ENCODE data around the gene NDUFS8. TPM values are rescaled to one million over a fixed set of nuclear protein-coding genes. Genes with fewer than 3 reads are reported as not detected.

Gene NDUFS8
- total RNA-seq, 6 donors from 2014 or later, result 64.5 to 196 (median 143) TPM

DNA sequence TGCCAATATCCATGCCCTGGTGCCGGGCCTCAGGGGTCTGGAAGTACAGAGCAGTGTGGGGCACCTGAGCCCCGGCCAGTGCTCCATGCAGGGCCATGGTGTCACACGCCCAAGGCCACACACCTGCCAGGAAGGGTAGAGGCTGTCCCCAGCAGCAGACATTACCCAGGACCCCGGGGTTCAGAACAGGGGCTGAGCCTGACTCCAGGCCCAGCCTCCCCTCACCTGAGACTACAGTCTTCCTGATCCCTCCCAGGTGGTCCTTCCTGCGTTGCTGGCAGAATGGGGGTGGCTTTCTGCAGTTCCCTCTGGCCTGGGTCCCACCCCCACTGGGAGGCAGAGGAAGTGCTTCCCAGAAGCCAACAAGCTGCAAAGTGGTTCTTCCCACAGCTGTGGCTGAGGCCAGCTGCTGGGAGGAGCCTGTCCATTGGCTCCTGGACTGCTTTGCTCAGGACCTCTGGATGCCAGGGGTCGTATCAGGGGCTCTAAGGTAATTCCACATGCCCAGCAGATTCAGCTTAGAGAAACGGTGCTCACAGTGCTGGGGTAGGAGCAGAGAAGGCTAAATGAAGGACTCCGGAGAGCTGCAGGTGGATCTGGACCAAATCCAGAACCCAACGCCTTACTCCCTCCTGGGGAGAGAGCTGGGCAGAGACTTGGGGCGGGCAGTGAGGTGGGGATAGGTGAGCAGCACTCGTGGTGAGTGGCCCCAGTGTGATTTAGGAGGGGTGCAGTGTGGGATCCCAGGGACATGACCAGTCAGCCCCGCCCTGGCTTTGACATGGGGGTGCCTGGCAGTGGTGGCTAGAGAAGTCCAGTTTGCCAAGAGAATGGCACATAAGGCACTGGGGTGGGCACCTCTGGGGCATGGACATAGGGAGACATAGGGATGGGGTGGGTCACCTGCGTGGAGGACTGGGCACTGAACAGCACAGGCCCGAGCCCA is 21.0 kb downstream of the NDUFS8 start:
- no peak overlapping the region for H3K4me3 ChIP-seq
- TF ChIP-seq POLR2AphosphoS5 (IDR thresholded peaks at IDR 0.05) (no peak), CTCF (IDR thresholded peaks at IDR 0.05) (no peak), EP300 (IDR thresholded peaks at IDR 0.05) (no peak), POLR2A (IDR thresholded peaks at IDR 0.05) (no peak)
- WGBS, 2 donors, result 72 to 75% methylated on average over 7 to 13 of the region's 14 CpGs
- peaks cover 0 to 9% (median 5%) of the 10 kb centered on the region in 4 donors for H3K4me1 ChIP-seq
- peak in 1 of 2 donors; percentile 49 for DNase-seq
- H3K36me3 ChIP-seq, result peaks cover 8 to 77% (median 61%) of the 10 kb centered on the region in 4 donors
- ATAC-seq (ENCODE audit: low FRiP score in 2 of 2), result no peak
- peak overlapping the region in 2 of 4 donors; percentile 35 to 64 for H3K27ac ChIP-seq
- no peaks in the 10 kb centered on the region for H3K27me3 ChIP-seq
- no peaks in the 10 kb centered on the region for H3K9me3 ChIP-seq

- Histone ChIP-seq H3K4me1 (peaks cover 0 to 9% (median 5%) of the 10 kb centered on the region in 4 donors), H3K27me3 (no peaks in the 10 kb centered on the region), H3K9me3 (no peaks in the 10 kb centered on the region), H3K4me3 (no peak overlapping the region), H3K27ac (no peak overlapping the region), H3K36me3 (peaks cover 8 to 69% (median 59%) of the 10 kb centered on the region in 4 donors)
- 89 to 91% methylated on average over 15 of the region's 15 CpGs for WGBS, 2 donors
- TF ChIP-seq EP300 (IDR thresholded peaks at IDR 0.05) (no peak), POLR2AphosphoS5 (IDR thresholded peaks at IDR 0.05) (no peak), CTCF (IDR thresholded peaks at IDR 0.05) (no peak), POLR2A (IDR thresholded peaks at IDR 0.05) (no peak)
- no peak for ATAC-seq (ENCODE audit: low FRiP score in 2 of 2)
- peak in 1 of 2 donors; percentile 37 for DNase-seq
Measured at GRCh38 chr11:68052137-68052873, 21.8 kb downstream of the NDUFS8 start.

GRCh38 chr11:68053117-68053516 is 22.6 kb downstream of the NDUFS8 start:
- Histone ChIP-seq H3K27me3 (no peaks in the 10 kb centered on the region), H3K9me3 (no peaks in the 10 kb centered on the region), H3K4me3 (no peak overlapping the region), H3K27ac (no peak overlapping the region), H3K4me1 (peaks cover 0 to 6% (median 4%) of the 10 kb centered on the region in 4 donors), H3K36me3 (peaks cover 8 to 61% (median 52%) of the 10 kb centered on the region in 4 donors)
- ATAC-seq (ENCODE audit: low FRiP score in 2 of 2) (peak in 1 of 2 donors; percentile 7), DNase-seq (peak in 1 of 2 donors; percentile 57)
- 78 to 85% methylated on average over 7 to 9 of the region's 9 CpGs for WGBS, 2 donors
- TF ChIP-seq POLR2AphosphoS5 (IDR thresholded peaks at IDR 0.05) (no peak), POLR2A (IDR thresholded peaks at IDR 0.05) (no peak), EP300 (IDR thresholded peaks at IDR 0.05) (no peak), CTCF (IDR thresholded peaks at IDR 0.05) (no peak)

DNA sequence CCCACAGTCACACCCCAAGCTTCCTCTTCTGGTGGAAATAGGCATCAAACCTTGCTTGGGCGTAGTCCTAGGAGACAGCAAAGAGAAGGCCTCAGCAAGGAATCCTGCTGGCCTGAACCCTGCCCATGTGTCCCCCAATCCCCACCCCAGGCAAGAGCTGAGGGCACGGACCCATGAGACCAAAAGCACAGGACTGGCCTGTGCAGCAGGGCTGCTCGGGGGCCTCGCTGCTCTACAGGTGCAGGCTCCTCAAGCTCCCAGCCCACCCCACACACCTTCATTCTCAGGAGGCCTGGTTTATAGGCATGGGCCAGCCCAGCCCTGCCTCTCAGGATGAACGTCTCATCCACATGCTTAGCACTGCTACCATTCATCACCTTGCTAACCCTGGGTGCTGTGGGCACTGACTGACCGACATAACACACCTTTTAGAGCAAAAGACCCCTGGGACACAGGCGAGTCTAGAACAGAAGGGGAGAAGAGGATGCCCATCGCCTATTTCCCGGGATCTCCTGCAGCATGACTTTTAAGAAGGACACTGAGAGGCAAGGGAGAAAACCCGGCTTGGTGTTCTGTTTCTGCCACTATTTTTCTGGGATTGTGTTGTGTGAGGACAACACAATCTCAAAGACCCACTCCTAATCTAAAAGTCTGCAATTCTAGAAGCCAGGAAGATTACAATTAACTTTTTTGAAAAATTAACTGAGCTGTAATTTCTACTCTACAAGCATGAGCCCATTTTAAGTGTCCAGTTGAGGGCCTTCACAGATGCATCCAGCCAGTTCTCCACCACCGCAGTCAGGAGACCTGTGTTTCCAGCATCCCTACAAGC is 23.7 kb downstream of the NDUFS8 start:
- WGBS, 2 donors, result 62 to 92% methylated on average over 2 to 11 of the region's 11 CpGs
- DNase-seq, result no peak

More for the DNA sequence above, 23.7 kb downstream of the NDUFS8 start:
- TF ChIP-seq EP300 (IDR thresholded peaks at IDR 0.05) (no peak), POLR2A (IDR thresholded peaks at IDR 0.05) (peak in 1 of 4 donors; percentile 5)
- H3K36me3 ChIP-seq, result peaks cover 8 to 53% (median 41%) of the 10 kb centered on the region in 4 donors
- peaks cover 0 to 6% (median 4%) of the 10 kb centered on the region in 4 donors for H3K4me1 ChIP-seq
- H3K4me3 ChIP-seq, result no peak overlapping the region
- H3K27me3 ChIP-seq, result no peaks in the 10 kb centered on the region
- no peak for ATAC-seq (ENCODE audit: low FRiP score in 2 of 2)
- H3K27ac ChIP-seq, result no peak overlapping the region
- H3K9me3 ChIP-seq, result no peaks in the 10 kb centered on the region
